Memory B cell (primary cell): ENCODE measurements around the gene POU6F2.

Experiments used
- ATAC-seq: fragments of 150-1000 bp; cut with Tn5 transposase; 2 replicates; pipeline ENCODE4 v1.10.0; 2021; ENCODE audit warnings: low read depth, mild to moderate bottlenecking, moderate library complexity
- DNase-seq, 2 donors: peaks; one replicate each; pipeline ENCODE4 v3.0.0; 2022; ENCODE audit warnings: low spot score in 2 of 2
- H3K27ac Mint-ChIP-seq: one replicate; pipeline ENCODE4 v1.8.0; 2022; ENCODE audit warnings: mild to moderate bottlenecking, moderate library complexity, mixed read lengths
- H3K27me3 Mint-ChIP-seq: one replicate; pipeline ENCODE4 v1.8.0; 2022; ENCODE audit warnings: mixed read lengths
- H3K36me3 Mint-ChIP-seq: one replicate; pipeline ENCODE4 v1.8.0; 2022; ENCODE audit warnings: mild to moderate bottlenecking, mixed read lengths
- H3K4me1 Mint-ChIP-seq: one replicate; pipeline ENCODE4 v1.8.0; 2022; ENCODE audit warnings: mixed read lengths
- H3K4me3 Mint-ChIP-seq: one replicate; pipeline ENCODE4 v1.8.0; 2022; ENCODE audit warnings: mild to moderate bottlenecking, moderate library complexity, mixed read lengths
- H3K9me3 Mint-ChIP-seq: one replicate; pipeline ENCODE4 v1.8.0; 2022; ENCODE audit warnings: mixed read lengths

Gene POU6F2

GRCh38 chr7:39217783-39218182 lies 240.1 kb downstream of the POU6F2 start:
- Mint-ChIP-seq H3K27ac (no peak overlapping the region), H3K4me1 (peaks cover under 1% of the 10 kb centered on the region), H3K9me3 (no peaks in the 10 kb centered on the region), H3K27me3 (peaks cover 2% of the 10 kb centered on the region), H3K4me3 (no peak overlapping the region), H3K36me3 (no peaks in the 10 kb centered on the region)
- no peak for ATAC-seq
- DNase-seq: no peak

GRCh38 chr7:39219869-39220268 lies 242.2 kb downstream of the POU6F2 start:
- Mint-ChIP-seq H3K4me3 (no peak overlapping the region), H3K27me3 (peaks cover 2% of the 10 kb centered on the region), H3K36me3 (no peaks in the 10 kb centered on the region), H3K27ac (no peak overlapping the region), H3K9me3 (no peaks in the 10 kb centered on the region), H3K4me1 (no peaks in the 10 kb centered on the region)
- ATAC-seq: no peak
- DNase-seq: no peak

DNA sequence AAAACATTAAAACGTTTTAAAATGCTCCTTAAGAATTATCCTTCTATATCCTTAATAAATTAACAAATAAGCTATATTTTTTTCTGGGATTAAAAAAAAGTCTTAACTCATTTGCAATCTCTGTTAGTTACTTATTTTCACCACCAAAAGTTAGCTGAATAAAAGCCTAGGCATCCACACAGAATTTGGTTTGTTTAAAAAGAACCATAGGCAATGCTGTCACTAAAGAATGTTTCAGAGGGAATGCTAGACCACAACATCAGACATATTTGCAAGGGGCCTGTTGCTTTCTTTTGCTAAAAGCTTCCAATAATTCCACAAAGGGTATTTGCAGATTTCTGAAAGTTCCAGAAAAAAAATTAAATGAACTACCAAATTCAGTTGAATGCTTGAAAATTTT lies 244.2 kb downstream of the POU6F2 start:
- H3K36me3 Mint-ChIP-seq: no peaks in the 10 kb centered on the region
- H3K4me1 Mint-ChIP-seq: no peaks in the 10 kb centered on the region
- H3K27me3 Mint-ChIP-seq: no peaks in the 10 kb centered on the region
- H3K27ac Mint-ChIP-seq: no peak overlapping the region
- no peaks in the 10 kb centered on the region for H3K9me3 Mint-ChIP-seq
- H3K4me3 Mint-ChIP-seq: no peak overlapping the region
- no peak for DNase-seq
- ATAC-seq: no peak

- Mint-ChIP-seq H3K36me3 (no peaks in the 10 kb centered on the region), H3K27me3 (no peaks in the 10 kb centered on the region), H3K4me1 (no peaks in the 10 kb centered on the region), H3K9me3 (no peaks in the 10 kb centered on the region), H3K27ac (no peak overlapping the region), H3K4me3 (no peak overlapping the region)
- DNase-seq: no peak
- no peak for ATAC-seq
Observed at GRCh38 chr7:39228946-39229345, 251.2 kb downstream of the POU6F2 start.

DNA sequence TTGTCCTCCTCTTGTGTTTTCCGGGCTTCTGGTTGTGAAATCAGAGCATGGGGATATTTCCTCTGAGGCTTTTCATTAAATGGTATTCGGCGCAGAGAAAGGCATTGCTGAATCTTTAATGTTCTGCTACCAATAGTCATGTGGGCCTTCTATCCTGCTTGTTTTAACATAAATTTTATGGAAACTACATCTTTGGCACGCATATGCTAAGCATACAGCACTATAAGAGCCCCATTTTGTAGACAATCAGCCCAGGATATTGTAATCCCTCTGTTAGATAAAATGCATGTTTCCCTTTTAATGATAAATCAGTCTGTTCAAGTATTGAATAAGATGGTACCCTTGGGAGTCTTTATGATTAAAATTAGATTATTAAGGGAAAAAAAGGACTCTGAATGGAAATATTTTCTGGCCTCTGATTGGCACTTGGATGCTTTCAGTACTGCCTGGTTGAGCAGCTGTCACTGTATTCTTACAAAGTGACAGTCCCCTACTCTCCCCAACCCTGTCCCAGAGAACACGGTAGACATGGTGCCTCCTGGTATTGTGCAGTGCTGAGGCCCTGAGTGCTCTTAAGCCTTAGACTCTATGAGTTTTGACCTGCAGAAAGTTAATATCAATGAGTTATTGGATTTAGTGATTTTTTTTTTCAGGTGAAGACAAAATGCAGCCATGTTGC lies 256.3 kb downstream of the POU6F2 start:
- Mint-ChIP-seq H3K36me3 (no peaks in the 10 kb centered on the region), H3K4me1 (no peaks in the 10 kb centered on the region), H3K27ac (no peak overlapping the region), H3K27me3 (peaks cover 3% of the 10 kb centered on the region), H3K9me3 (no peaks in the 10 kb centered on the region), H3K4me3 (no peak overlapping the region)
- ATAC-seq (no peak), DNase-seq (no peak)

- H3K4me3 Mint-ChIP-seq: no peak overlapping the region
- ATAC-seq (no peak), DNase-seq (no peak)
- no peak overlapping the region for H3K27ac Mint-ChIP-seq
- H3K36me3 Mint-ChIP-seq: no peaks in the 10 kb centered on the region
- H3K4me1 Mint-ChIP-seq: no peaks in the 10 kb centered on the region
- peaks cover 3% of the 10 kb centered on the region for H3K27me3 Mint-ChIP-seq
- H3K9me3 Mint-ChIP-seq: peaks cover 7% of the 10 kb centered on the region
Observed at GRCh38 chr7:39238234-39238869, 260.6 kb downstream of the POU6F2 start.

DNA sequence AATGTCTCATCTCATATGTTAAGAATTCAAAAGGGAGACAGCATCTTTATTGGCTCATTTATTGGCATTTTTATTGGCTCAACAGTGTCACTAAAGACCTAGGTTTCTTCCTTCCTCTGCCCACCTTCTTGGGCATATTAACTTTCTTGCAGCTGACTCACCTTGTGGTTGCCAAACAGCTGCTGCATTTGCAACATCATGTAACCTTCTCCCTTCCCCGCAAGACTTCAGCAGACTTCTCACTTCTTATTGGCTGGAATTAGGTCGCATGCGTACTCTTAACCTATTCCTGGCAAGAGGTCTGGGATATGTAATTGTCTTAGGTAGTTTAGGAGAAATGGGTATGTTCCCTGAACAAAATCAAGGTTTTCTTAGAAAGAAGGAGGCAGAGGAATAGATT lies 263.2 kb downstream of the POU6F2 start:
- H3K4me3 Mint-ChIP-seq: no peak overlapping the region
- ATAC-seq (no peak), DNase-seq (no peak)
- no peaks in the 10 kb centered on the region for H3K4me1 Mint-ChIP-seq
- no peak overlapping the region for H3K27ac Mint-ChIP-seq
- H3K36me3 Mint-ChIP-seq: no peaks in the 10 kb centered on the region
- peaks cover 7% of the 10 kb centered on the region for H3K9me3 Mint-ChIP-seq
- peaks cover 3% of the 10 kb centered on the region for H3K27me3 Mint-ChIP-seq

- Mint-ChIP-seq H3K4me3 (no peak overlapping the region), H3K9me3 (peaks cover 2% of the 10 kb centered on the region), H3K27me3 (peaks cover 2% of the 10 kb centered on the region), H3K36me3 (no peaks in the 10 kb centered on the region), H3K27ac (no peak overlapping the region), H3K4me1 (no peaks in the 10 kb centered on the region)
- ATAC-seq: no peak
- no peak for DNase-seq
Observed at GRCh38 chr7:39247576-39247975, 269.9 kb downstream of the POU6F2 start.

DNA sequence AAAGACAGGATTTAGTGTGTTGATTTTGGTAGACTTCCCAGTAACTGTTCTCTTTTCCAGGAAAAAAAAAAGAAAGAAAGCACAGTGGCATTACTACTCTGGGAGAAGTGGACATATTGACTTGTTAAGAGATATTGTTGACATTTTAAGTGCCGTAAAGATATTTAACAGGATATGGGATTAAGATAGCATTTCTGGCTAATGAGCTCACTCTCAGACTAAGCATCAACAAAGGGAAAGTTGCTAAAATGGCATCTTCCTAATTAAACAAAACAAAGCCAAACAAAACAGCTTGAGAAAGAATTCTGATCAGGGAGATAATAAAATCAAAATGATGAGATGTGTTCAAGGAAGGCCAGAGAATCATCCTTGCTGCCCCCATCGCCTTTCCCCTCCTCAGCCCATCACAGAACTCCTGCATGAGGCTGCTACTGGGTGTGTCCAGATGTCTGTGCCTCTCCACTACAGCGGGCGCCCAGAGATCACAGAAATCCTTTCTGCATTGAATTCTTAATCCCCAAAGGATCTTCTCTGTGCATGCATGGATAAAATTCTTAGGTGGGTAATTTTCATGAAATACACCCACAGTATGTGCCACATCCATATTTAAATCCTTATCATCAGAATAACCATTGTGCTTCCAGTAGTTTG lies 270.5 kb downstream of the POU6F2 start:
- no peak for ATAC-seq
- peaks cover 2% of the 10 kb centered on the region for H3K27me3 Mint-ChIP-seq
- H3K4me1 Mint-ChIP-seq: no peaks in the 10 kb centered on the region
- H3K27ac Mint-ChIP-seq: no peak overlapping the region
- DNase-seq: no peak
- no peaks in the 10 kb centered on the region for H3K36me3 Mint-ChIP-seq
- H3K9me3 Mint-ChIP-seq: no peaks in the 10 kb centered on the region
- H3K4me3 Mint-ChIP-seq: no peak overlapping the region

- Mint-ChIP-seq H3K4me1 (no peaks in the 10 kb centered on the region), H3K27me3 (peaks cover 2% of the 10 kb centered on the region), H3K36me3 (no peaks in the 10 kb centered on the region), H3K27ac (no peak overlapping the region), H3K9me3 (no peaks in the 10 kb centered on the region), H3K4me3 (no peak overlapping the region)
- no peak for ATAC-seq
- DNase-seq: no peak
Observed at GRCh38 chr7:39248692-39249090, 271.0 kb downstream of the POU6F2 start.

DNA sequence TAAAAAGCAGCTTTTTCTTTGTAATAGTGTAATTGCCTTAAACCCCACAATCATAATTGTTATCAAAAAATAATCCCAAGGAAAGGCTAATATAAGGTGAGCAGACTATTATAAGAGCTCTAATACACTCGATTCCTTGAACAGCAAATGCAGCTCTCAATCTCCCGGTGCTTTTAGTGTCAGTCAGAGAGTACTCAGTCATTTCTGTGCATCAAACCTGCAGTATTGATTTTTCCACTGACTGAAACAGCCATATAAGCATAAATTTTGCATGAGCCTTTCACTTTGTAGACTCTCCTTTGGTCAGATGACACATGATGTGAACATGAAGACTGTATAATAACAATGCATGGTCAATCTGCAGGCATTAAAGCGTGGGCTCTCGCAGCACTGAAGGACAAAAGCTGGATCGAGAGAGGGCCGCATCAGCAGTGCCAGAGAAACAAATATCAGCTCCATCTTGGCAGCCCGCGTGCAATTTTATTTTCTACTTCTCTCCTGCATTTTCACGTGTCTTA lies 272.0 kb downstream of the POU6F2 start:
- DNase-seq (no peak), ATAC-seq (no peak)
- Mint-ChIP-seq H3K4me3 (no peak overlapping the region), H3K4me1 (no peaks in the 10 kb centered on the region), H3K36me3 (no peaks in the 10 kb centered on the region), H3K9me3 (no peaks in the 10 kb centered on the region), H3K27ac (no peak overlapping the region), H3K27me3 (peaks cover 2% of the 10 kb centered on the region)

GRCh38 chr7:39252916-39253315 lies 275.2 kb downstream of the POU6F2 start:
- DNase-seq: no peak
- no peak for ATAC-seq
- Mint-ChIP-seq H3K9me3 (no peaks in the 10 kb centered on the region), H3K27me3 (peaks cover 2% of the 10 kb centered on the region), H3K27ac (no peak overlapping the region), H3K4me1 (no peaks in the 10 kb centered on the region), H3K4me3 (no peak overlapping the region), H3K36me3 (no peaks in the 10 kb centered on the region)

GRCh38 chr7:39259391-39260003 lies 281.8 kb downstream of the POU6F2 start:
- Mint-ChIP-seq H3K4me3 (no peak overlapping the region), H3K9me3 (no peaks in the 10 kb centered on the region), H3K27ac (no peak overlapping the region), H3K27me3 (no peaks in the 10 kb centered on the region), H3K36me3 (no peaks in the 10 kb centered on the region), H3K4me1 (no peaks in the 10 kb centered on the region)
- no peak for DNase-seq
- no peak for ATAC-seq

GRCh38 chr7:39260279-39260844 lies 282.7 kb downstream of the POU6F2 start:
- ATAC-seq (no peak), DNase-seq (no peak)
- Mint-ChIP-seq H3K9me3 (no peaks in the 10 kb centered on the region), H3K36me3 (no peaks in the 10 kb centered on the region), H3K27ac (no peak overlapping the region), H3K27me3 (no peaks in the 10 kb centered on the region), H3K4me3 (no peak overlapping the region), H3K4me1 (no peaks in the 10 kb centered on the region)
